Colonic mucosa (tissue), 4 donors: Measurements from ENCODE around the gene SESN1. TPM values are rescaled to one million over a fixed set of nuclear protein-coding genes. Genes with fewer than 3 reads are reported as not detected.

Experiments
- DNase-seq: peaks from one replicate; pipeline ENCODE4 v3.0.0-alpha.2; 2020
- H3K27ac ChIP-seq: fragments of 200-600 bp; one replicate; pipeline ENCODE4 v1.8.0; 2021
- H3K27me3 ChIP-seq: fragments of 200-600 bp; one replicate; pipeline ENCODE4 v1.8.0; 2021
- H3K36me3 ChIP-seq: fragments of 200-600 bp; one replicate; pipeline ENCODE4 v1.8.0; 2021
- H3K4me1 ChIP-seq: fragments of 200-600 bp; one replicate; pipeline ENCODE4 v1.8.0; 2021; ENCODE audit warnings: mild to moderate bottlenecking
- H3K4me3 ChIP-seq: fragments of 200-600 bp; one replicate; pipeline ENCODE4 v1.8.0; 2021
- H3K9ac ChIP-seq, 2 donors: one replicate each; pipeline ENCODE4 v1.7.0; 2013; ENCODE audit warnings: control low read depth in 2 of 2, low read depth in 2 of 2, low read length in 2 of 2
- H3K9me3 ChIP-seq: fragments of 200-600 bp; one replicate; pipeline ENCODE4 v1.8.0; 2021
- intact Hi-C: fragments of 100-400 bp; cut with DNase I; formaldehyde crosslinking; loops from one replicate; pipeline ENCODE4 v1.14.1; 2022
- total RNA-seq, 2 donors: library from RNA; stranded (reverse); fragmentation: NEBNext Ultra II Directional in 1 of 2; extraction: Animal tissue kit (Norgen Biotek cat#: 25700) in 1 of 2; gene quantifications; one replicate each; pipeline ENCODE4 v1.2.1, GENCODE V29; 2021
- TF ChIP-seq, protein P1 (sequence below): fragments of 200-600 bp; IDR thresholded peaks from one replicate; pipeline ENCODE4 v1.8.0; 2022; ENCODE audit warnings: antibody characterized with exemption, mild to moderate bottlenecking
- donor health status: healthy.
- donor health status: DM: no; HTN: no; CAD: no.
- donor health status: DM: no; HTN: no; CAD: no.

Gene SESN1
- total RNA-seq, 2 donors from 2014 or later: 16.9 to 20.7 TPM

DNA sequence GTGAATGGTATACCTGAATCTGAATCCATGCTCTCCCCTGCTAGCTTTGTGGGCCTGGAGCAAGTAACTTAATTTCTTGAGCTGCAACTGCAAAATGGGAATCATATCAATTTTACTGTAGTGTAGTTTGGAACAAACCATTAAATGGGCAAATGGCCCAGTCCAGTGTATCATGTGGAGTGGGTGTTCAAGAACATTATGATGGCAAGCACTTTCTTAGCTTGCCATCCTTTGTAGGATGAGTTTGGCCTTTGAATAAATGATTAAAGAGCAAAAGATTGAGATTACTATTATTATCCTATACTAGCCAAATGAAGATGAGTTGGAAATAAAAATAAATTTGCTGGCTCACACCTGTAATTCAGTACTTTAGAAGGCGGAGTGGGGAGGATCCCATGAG lies 120.4 kb downstream of the SESN1 start:
- H3K27me3 ChIP-seq: no peaks in the 10 kb centered on the region
- DNase-seq: no peak
- TF ChIP-seq, protein P1, sequence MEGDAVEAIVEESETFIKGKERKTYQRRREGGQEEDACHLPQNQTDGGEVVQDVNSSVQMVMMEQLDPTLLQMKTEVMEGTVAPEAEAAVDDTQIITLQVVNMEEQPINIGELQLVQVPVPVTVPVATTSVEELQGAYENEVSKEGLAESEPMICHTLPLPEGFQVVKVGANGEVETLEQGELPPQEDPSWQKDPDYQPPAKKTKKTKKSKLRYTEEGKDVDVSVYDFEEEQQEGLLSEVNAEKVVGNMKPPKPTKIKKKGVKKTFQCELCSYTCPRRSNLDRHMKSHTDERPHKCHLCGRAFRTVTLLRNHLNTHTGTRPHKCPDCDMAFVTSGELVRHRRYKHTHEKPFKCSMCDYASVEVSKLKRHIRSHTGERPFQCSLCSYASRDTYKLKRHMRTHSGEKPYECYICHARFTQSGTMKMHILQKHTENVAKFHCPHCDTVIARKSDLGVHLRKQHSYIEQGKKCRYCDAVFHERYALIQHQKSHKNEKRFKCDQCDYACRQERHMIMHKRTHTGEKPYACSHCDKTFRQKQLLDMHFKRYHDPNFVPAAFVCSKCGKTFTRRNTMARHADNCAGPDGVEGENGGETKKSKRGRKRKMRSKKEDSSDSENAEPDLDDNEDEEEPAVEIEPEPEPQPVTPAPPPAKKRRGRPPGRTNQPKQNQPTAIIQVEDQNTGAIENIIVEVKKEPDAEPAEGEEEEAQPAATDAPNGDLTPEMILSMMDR: no peak
- H3K27ac ChIP-seq: no peak overlapping the region
- no peak overlapping the region for H3K4me3 ChIP-seq
- H3K9me3 ChIP-seq: no peaks in the 10 kb centered on the region
- peaks cover 5% of the 10 kb centered on the region for H3K4me1 ChIP-seq
- intact Hi-C loops: no loop called here
- no peak overlapping the region for H3K9ac ChIP-seq
- H3K36me3 ChIP-seq: no peaks in the 10 kb centered on the region

DNA sequence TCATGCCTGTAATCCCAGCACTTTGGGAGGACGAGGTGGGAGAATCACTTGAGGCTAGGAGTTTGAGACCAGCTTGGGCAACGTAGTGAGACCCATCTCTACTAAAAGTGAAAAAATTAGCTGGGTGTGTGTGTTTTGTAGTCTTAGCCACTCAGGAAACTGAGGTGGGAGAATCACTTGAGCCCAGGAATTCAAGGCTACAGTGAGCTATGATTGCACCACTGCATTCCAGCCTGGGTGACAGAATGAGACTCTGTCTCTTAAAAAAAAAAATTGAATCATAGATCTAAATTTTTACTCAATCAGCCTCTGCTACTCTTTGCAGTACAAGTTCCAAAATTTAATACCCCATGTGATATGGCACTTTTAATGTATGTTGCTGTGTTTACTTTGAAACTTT lies 124.9 kb downstream of the SESN1 start:
- no peak for DNase-seq
- no peaks in the 10 kb centered on the region for H3K27me3 ChIP-seq
- no peak overlapping the region for H3K4me3 ChIP-seq
- intact Hi-C loops: no loop called here
- H3K4me1 ChIP-seq: peaks cover 5% of the 10 kb centered on the region
- H3K27ac ChIP-seq: no peak overlapping the region
- H3K36me3 ChIP-seq: no peaks in the 10 kb centered on the region
- H3K9ac ChIP-seq: no peak overlapping the region
- no peaks in the 10 kb centered on the region for H3K9me3 ChIP-seq
- TF ChIP-seq, protein P1: no peak

- H3K27me3 ChIP-seq: no peaks in the 10 kb centered on the region
- TF ChIP-seq, protein P1: no peak
- no peak for DNase-seq
- H3K27ac ChIP-seq: no peak overlapping the region
- H3K36me3 ChIP-seq: no peaks in the 10 kb centered on the region
- H3K4me3 ChIP-seq: no peak overlapping the region
- intact Hi-C loops: no loop called here
- peaks cover 5% of the 10 kb centered on the region for H3K4me1 ChIP-seq
- no peak overlapping the region for H3K9ac ChIP-seq
- no peaks in the 10 kb centered on the region for H3K9me3 ChIP-seq
Measured at GRCh38 chr6:108968325-108969316, 126.0 kb downstream of the SESN1 start.

DNA sequence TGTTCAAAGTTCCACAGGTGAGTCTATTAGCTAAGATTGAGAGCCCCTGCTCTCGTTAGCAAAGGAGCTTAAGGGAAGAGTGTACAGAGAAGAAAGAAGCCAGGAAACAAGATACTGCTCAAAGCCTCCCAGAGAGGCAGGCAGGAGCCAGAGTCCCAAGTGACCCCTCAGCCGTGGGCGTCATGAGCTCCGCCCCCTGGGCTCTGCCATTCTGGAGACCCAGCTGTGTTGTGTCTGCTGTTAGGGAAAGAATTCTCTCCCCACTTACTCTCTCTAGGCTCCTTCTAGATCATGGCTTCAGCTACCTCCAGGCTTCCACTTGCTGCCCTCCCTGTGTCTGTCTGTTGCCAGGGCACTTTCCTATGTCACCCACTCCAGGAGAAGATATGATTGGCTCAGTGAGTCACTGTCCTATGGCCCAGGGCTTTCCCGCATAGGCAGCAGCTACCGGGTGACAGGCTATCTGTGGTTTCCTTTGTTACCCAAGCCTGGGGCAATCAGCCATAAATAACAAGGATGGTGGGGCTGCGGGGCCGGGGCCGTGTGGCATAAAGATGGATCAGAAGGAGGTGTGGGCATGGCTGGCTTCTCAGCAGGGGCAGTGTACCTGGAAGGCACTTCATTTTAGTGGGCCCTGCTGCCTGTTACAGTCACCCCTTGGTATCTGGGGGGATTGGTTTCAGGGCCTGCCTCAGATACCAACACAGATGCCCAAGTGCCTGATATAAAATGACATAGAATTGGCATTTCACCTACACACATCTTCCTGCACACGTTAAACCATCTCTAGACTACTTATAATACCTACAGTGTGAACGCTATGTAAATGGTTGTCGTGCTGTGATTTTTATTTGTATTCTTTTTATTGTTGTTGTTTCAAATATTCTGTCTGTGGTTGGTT lies 127.5 kb downstream of the SESN1 start:
- intact Hi-C loops: no loop called here
- Histone ChIP-seq H3K9ac (peak overlapping the region in 1 of 2 donors; percentile 24), H3K9me3 (no peaks in the 10 kb centered on the region), H3K27me3 (no peaks in the 10 kb centered on the region), H3K4me1 (peaks cover 5% of the 10 kb centered on the region), H3K27ac (no peak overlapping the region), H3K4me3 (no peak overlapping the region), H3K36me3 (no peaks in the 10 kb centered on the region)
- DNase-seq: no peak
- TF ChIP-seq, protein P1: no peak

DNA sequence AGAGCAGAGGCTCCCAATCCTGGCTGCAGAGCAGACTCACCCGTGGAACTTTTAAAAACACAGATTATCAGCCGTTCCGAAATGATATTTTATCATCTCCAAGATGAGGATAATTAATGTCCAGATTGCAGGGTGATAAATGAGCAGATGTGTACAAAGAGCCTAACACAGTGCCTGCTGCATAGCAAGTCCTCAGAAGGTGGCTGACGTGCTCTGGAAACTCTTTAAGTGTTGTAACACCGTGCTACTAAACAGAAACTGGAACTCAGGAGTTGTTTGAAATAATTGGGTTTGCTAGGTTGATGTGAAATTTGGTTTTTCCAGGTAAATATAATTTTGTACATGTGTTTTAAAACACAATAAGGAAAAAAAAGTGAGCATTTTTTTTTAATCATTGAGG lies 128.4 kb downstream of the SESN1 start:
- Histone ChIP-seq H3K9me3 (no peaks in the 10 kb centered on the region), H3K4me3 (no peak overlapping the region), H3K4me1 (no peaks in the 10 kb centered on the region), H3K36me3 (no peaks in the 10 kb centered on the region), H3K27ac (no peak overlapping the region), H3K27me3 (no peaks in the 10 kb centered on the region), H3K9ac (no peak overlapping the region)
- intact Hi-C loops: no loop called here
- DNase-seq: no peak
- TF ChIP-seq, protein P1: no peak
